Measurements from ENCODE around the gene CENPC.

Gene CENPC

GRCh38 chr4:67573193-67573592, 27.9 kb upstream of the CENPC start:
- ATAC-seq: no peak
- TF ChIP-seq ARNTL (CRISPR knock-in tag; IDR thresholded peaks at IDR 0.05; ENCODE audit: borderline replicate concordance, low read depth) (no peak), CSDC2 (CRISPR knock-in tag; IDR thresholded peaks at IDR 0.05) (no peak), TSHZ2 (CRISPR knock-in tag; IDR thresholded peaks at IDR 0.05) (no peak), ZFP30 (CRISPR knock-in tag; IDR thresholded peaks at IDR 0.05) (no peak), GLIS3 (CRISPR knock-in tag; IDR thresholded peaks at IDR 0.05) (no peak), TCF4 (CRISPR knock-in tag; IDR thresholded peaks at IDR 0.05; ENCODE audit: borderline replicate concordance) (no peak), ISL1 (CRISPR knock-in tag; IDR thresholded peaks at IDR 0.05) (no peak), BACH2 (CRISPR knock-in tag; IDR thresholded peaks at IDR 0.05; ENCODE audit: borderline replicate concordance) (no peak), ZNF565 (CRISPR knock-in tag; conservative IDR thresholded peaks at IDR 0.05; ENCODE audit: low read depth) (no peak), RARB (CRISPR knock-in tag; IDR thresholded peaks at IDR 0.05) (no peak), ZNF8 (CRISPR knock-in tag; IDR thresholded peaks at IDR 0.05) (no peak), PPARA (CRISPR knock-in tag; IDR thresholded peaks at IDR 0.05; ENCODE audit: borderline replicate concordance) (no peak)
- TF ChIP-seq, protein P1, sequence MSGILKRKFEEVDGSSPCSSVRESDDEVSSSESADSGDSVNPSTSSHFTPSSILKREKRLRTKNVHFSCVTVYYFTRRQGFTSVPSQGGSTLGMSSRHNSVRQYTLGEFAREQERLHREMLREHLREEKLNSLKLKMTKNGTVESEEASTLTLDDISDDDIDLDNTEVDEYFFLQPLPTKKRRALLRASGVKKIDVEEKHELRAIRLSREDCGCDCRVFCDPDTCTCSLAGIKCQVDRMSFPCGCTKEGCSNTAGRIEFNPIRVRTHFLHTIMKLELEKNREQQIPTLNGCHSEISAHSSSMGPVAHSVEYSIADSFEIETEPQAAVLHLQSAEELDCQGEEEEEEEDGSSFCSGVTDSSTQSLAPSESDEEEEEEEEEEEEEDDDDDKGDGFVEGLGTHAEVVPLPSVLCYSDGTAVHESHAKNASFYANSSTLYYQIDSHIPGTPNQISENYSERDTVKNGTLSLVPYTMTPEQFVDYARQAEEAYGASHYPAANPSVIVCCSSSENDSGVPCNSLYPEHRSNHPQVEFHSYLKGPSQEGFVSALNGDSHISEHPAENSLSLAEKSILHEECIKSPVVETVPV (CRISPR knock-in tag; IDR thresholded peaks at IDR 0.05): no peak

DNA sequence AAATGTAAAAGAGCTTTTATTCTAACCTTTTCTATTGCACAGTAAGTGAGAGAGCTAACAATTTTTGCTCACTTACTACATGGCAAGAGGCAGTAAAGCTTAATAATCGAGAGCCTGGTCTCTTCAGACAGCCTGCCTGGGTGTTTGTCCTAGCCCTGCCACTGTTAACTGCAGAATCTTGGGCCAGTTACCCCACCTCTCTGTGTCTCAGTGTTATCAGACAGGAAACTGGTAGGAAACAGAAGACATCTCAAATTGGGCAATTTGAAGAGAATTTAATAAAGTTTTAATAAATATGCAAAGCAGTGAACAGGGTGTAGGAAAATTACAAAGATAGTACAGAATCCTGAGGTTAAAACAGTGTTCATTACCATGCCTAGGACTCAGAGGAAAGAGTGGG, 26.7 kb upstream of the CENPC start:
- no peak for ATAC-seq
- TF ChIP-seq ZNF70 (CRISPR knock-in tag; IDR thresholded peaks at IDR 0.05): no peak
- no peak for TF ChIP-seq OSR1 (CRISPR knock-in tag; IDR thresholded peaks at IDR 0.05)
- no peak for TF ChIP-seq ZNF565 (CRISPR knock-in tag; conservative IDR thresholded peaks at IDR 0.05; ENCODE audit: low read depth)
- TF ChIP-seq CSDC2 (CRISPR knock-in tag; IDR thresholded peaks at IDR 0.05): no peak
- no peak for TF ChIP-seq GLIS3 (CRISPR knock-in tag; IDR thresholded peaks at IDR 0.05)
- TF ChIP-seq RARB (CRISPR knock-in tag; IDR thresholded peaks at IDR 0.05): no peak
- no peak for TF ChIP-seq PPARA (CRISPR knock-in tag; IDR thresholded peaks at IDR 0.05; ENCODE audit: borderline replicate concordance)
- TF ChIP-seq, protein P2, sequence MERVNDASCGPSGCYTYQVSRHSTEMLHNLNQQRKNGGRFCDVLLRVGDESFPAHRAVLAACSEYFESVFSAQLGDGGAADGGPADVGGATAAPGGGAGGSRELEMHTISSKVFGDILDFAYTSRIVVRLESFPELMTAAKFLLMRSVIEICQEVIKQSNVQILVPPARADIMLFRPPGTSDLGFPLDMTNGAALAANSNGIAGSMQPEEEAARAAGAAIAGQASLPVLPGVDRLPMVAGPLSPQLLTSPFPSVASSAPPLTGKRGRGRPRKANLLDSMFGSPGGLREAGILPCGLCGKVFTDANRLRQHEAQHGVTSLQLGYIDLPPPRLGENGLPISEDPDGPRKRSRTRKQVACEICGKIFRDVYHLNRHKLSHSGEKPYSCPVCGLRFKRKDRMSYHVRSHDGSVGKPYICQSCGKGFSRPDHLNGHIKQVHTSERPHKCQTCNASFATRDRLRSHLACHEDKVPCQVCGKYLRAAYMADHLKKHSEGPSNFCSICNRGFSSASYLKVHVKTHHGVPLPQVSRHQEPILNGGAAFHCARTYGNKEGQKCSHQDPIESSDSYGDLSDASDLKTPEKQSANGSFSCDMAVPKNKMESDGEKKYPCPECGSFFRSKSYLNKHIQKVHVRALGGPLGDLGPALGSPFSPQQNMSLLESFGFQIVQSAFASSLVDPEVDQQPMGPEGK (CRISPR knock-in tag; IDR thresholded peaks at IDR 0.05; ENCODE audit: borderline replicate concordance): no peak

DNA sequence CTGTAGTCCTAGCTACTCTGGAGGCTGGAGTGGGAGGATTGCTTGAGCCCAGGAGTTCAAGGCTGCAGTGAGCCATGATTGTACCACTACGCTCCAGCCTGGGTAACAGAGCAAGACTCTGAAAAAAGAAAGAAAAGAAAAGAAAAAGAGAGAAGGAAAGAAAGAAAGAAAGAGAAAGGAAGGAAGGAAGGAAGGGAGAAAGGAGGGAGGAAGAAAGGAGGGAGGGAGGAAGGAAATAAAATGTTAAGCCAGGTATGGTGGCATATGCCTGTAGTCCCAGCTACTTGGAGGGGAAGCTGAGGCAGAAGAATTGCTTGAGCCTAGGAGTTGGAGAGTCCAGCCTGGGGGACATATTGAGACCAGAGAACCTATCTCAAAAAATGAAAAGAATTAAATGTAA, 25.2 kb upstream of the CENPC start:
- no peak for ATAC-seq
- TF ChIP-seq ZNF8 (CRISPR knock-in tag; IDR thresholded peaks at IDR 0.05) (no peak), ISL1 (CRISPR knock-in tag; IDR thresholded peaks at IDR 0.05) (no peak)
- TF ChIP-seq, protein P1 (CRISPR knock-in tag; IDR thresholded peaks at IDR 0.05): no peak
- TF ChIP-seq, protein P2 (CRISPR knock-in tag; IDR thresholded peaks at IDR 0.05; ENCODE audit: borderline replicate concordance): no peak

GRCh38 chr4:67568820-67569219, 23.5 kb upstream of the CENPC start:
- ATAC-seq: peak; percentile 48; the same call in 2 of the 3 replicates
- no peak for TF ChIP-seq ZNF8 (CRISPR knock-in tag; IDR thresholded peaks at IDR 0.05)
- peak; percentile 66 for TF ChIP-seq ISL1 (CRISPR knock-in tag; IDR thresholded peaks at IDR 0.05)

Data from SK-N-SH treated with all-trans-retinoic acid at 6 μM for 48 hours (cell line).